ENCODE data around the gene NUBPL. TPM values are rescaled to one million over a fixed set of nuclear protein-coding genes. Genes with fewer than 3 reads are reported as not detected.

NUBPL gene
- total RNA-seq, 1 experiment from 2014 or later, result 5.7 TPM

DNA sequence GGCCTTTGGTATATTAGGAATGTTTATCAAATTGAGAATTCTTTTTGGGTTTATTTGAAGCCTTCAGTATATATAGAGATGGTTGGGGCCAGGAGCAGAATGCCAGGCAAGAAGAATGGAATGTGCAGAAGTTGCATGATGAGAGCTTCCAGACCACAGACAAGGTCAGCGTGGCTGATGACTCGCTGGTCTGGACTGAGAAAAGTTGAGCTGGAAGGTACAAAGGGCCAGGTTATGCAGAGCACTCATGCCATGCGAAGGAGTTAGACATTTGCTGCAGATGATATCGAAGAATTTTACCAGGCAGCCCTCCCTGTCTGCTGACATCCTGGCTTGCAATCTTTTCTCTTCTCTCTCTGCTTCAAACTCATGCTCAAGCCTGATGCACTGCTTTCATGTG lies 319.7 kb downstream of the NUBPL start:
- POLR2A ChIA-PET, result no interaction called here

DNA sequence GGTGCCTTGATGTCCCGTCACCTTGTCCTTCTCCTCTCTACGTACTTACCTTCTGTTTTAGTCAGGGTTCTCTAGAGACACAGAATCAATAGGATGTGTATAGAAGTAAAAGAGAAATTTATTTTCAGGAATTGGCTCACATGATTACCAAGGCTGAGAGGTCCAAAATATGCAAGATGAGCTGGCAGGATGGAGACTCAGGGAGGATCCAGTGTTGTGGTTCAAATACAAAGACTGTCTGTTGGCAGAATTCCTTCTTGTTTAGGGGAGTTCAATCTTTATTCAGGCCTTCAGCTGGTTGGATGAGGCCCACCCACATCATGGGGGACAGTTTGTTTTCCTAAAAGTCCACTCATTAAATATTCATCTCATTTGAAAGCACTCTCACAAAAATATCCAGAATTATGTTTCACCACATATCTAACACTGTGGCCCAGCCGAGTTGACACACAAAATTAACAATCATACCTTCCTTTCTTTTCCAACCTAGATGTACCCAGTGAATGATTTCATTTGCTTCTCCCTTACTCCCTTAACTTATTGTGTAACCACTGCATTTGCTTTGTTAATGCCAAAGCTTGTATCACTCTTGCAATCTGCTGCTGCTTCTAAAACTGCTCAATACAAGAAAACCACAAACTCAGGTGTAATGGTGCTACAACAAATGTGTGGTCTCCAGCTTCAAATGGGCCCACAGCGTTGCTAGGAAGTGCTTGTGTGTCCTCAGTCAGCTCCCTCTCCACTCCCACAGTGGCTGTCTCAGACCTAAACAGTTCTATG lies 320.5 kb downstream of the NUBPL start:
- intact Hi-C loops (cut with micrococcal nuclease; ENCODE audit: unreplicated experiment) (no loop called here), in situ Hi-C loops (cut with HindIII; ENCODE audit: low pct_unique_long_range_greater_than_20kb, low sequenced_read_pairs) (no loop called here)
- H3K4me3 ChIP-seq (ENCODE audit: low read depth in 2 of 2, low read length in 2 of 2), result no peak overlapping the region
- POLR2A ChIA-PET, result no interaction called here
- BruUV-seq (replicated peaks), result no TSS peak
- no peaks in the 10 kb centered on the region for H3K4me1 ChIP-seq (ENCODE audit: control insufficient read depth, insufficient read depth, low read length)
- no peaks in the 10 kb centered on the region for H3K27me3 ChIP-seq (ENCODE audit: control insufficient read depth, insufficient read depth, low read length)
- no peaks in the 10 kb centered on the region for H3K9me3 ChIP-seq (ENCODE audit: control insufficient read depth, insufficient read depth, low read depth, low read length)
- no peaks in the 10 kb centered on the region for H3K36me3 ChIP-seq (ENCODE audit: control insufficient read depth, insufficient read depth, low read length)
- no peak for ATAC-seq
- H3K27ac ChIP-seq (ENCODE audit: low read length), result no peak overlapping the region
- CTCF ChIA-PET, result no interaction called here
- DNase-seq (ENCODE audit: low read depth, low spot score), result no peak
- TF ChIP-seq TCF7L2 (IDR thresholded peaks at IDR 0.05; ENCODE audit: low read depth, low read length) (no peak), POLR2AphosphoS5 (IDR thresholded peaks at IDR 0.05; ENCODE audit: low read depth, low read length) (no peak), SIN3A (IDR thresholded peaks at IDR 0.05; ENCODE audit: borderline replicate concordance, insufficient read depth, low read depth, low read length) (no peak)
- TF ChIP-seq, protein P1, sequence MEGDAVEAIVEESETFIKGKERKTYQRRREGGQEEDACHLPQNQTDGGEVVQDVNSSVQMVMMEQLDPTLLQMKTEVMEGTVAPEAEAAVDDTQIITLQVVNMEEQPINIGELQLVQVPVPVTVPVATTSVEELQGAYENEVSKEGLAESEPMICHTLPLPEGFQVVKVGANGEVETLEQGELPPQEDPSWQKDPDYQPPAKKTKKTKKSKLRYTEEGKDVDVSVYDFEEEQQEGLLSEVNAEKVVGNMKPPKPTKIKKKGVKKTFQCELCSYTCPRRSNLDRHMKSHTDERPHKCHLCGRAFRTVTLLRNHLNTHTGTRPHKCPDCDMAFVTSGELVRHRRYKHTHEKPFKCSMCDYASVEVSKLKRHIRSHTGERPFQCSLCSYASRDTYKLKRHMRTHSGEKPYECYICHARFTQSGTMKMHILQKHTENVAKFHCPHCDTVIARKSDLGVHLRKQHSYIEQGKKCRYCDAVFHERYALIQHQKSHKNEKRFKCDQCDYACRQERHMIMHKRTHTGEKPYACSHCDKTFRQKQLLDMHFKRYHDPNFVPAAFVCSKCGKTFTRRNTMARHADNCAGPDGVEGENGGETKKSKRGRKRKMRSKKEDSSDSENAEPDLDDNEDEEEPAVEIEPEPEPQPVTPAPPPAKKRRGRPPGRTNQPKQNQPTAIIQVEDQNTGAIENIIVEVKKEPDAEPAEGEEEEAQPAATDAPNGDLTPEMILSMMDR (IDR thresholded peaks at IDR 0.05), result no peak
- TF ChIP-seq, protein P2, sequence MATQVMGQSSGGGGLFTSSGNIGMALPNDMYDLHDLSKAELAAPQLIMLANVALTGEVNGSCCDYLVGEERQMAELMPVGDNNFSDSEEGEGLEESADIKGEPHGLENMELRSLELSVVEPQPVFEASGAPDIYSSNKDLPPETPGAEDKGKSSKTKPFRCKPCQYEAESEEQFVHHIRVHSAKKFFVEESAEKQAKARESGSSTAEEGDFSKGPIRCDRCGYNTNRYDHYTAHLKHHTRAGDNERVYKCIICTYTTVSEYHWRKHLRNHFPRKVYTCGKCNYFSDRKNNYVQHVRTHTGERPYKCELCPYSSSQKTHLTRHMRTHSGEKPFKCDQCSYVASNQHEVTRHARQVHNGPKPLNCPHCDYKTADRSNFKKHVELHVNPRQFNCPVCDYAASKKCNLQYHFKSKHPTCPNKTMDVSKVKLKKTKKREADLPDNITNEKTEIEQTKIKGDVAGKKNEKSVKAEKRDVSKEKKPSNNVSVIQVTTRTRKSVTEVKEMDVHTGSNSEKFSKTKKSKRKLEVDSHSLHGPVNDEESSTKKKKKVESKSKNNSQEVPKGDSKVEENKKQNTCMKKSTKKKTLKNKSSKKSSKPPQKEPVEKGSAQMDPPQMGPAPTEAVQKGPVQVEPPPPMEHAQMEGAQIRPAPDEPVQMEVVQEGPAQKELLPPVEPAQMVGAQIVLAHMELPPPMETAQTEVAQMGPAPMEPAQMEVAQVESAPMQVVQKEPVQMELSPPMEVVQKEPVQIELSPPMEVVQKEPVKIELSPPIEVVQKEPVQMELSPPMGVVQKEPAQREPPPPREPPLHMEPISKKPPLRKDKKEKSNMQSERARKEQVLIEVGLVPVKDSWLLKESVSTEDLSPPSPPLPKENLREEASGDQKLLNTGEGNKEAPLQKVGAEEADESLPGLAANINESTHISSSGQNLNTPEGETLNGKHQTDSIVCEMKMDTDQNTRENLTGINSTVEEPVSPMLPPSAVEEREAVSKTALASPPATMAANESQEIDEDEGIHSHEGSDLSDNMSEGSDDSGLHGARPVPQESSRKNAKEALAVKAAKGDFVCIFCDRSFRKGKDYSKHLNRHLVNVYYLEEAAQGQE (IDR thresholded peaks at IDR 0.05; ENCODE audit: insufficient read depth in 1 of 2, low read depth in 2 of 2, low read length in 1 of 2), result no peak

More for the DNA sequence above, 319.7 kb downstream of the NUBPL start:
- H3K27ac ChIP-seq (ENCODE audit: low read length), result no peak overlapping the region
- intact Hi-C loops (cut with micrococcal nuclease; ENCODE audit: unreplicated experiment), result no loop called here
- DNase-seq (ENCODE audit: low read depth, low spot score), result no peak
- no peaks in the 10 kb centered on the region for H3K4me1 ChIP-seq (ENCODE audit: control insufficient read depth, insufficient read depth, low read length)
- CTCF ChIA-PET, result no interaction called here
- TF ChIP-seq SIN3A (IDR thresholded peaks at IDR 0.05; ENCODE audit: borderline replicate concordance, insufficient read depth, low read depth, low read length) (no peak), TCF7L2 (IDR thresholded peaks at IDR 0.05; ENCODE audit: low read depth, low read length) (no peak)
- in situ Hi-C loops (cut with HindIII; ENCODE audit: low pct_unique_long_range_greater_than_20kb, low sequenced_read_pairs), result no loop called here
- H3K4me3 ChIP-seq (ENCODE audit: low read depth in 2 of 2, low read length in 2 of 2), result no peak overlapping the region
- H3K36me3 ChIP-seq (ENCODE audit: control insufficient read depth, insufficient read depth, low read length), result no peaks in the 10 kb centered on the region
- no peaks in the 10 kb centered on the region for H3K9me3 ChIP-seq (ENCODE audit: control insufficient read depth, insufficient read depth, low read depth, low read length)
- no peaks in the 10 kb centered on the region for H3K27me3 ChIP-seq (ENCODE audit: control insufficient read depth, insufficient read depth, low read length)
- no TSS peak for BruUV-seq (replicated peaks)
- ATAC-seq, result no peak

DNA sequence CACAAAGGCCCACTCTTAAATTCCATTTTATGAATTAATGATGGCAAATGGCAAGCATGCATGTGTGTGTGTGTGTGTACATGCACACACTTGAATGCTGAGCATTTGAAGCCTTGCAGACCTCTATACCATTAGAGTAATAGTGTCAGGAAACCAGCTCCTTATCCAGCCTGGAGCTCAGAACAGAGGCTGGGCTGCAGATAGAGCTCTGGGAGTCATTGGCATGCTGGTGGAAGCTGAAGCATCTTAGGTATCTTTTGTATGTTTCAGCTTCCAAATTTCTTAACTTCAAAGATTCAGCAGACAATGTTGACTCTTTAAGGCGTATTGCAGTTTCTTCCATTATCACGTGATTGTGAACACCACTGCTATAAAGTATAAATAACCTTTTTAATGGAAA lies 323.0 kb downstream of the NUBPL start:
- no peak overlapping the region for H3K4me3 ChIP-seq (ENCODE audit: low read depth in 2 of 2, low read length in 2 of 2)
- H3K9me3 ChIP-seq (ENCODE audit: control insufficient read depth, insufficient read depth, low read depth, low read length), result no peaks in the 10 kb centered on the region
- in situ Hi-C loops (cut with HindIII; ENCODE audit: low pct_unique_long_range_greater_than_20kb, low sequenced_read_pairs) (no loop called here), intact Hi-C loops (cut with micrococcal nuclease; ENCODE audit: unreplicated experiment) (no loop called here)
- no peaks in the 10 kb centered on the region for H3K27me3 ChIP-seq (ENCODE audit: control insufficient read depth, insufficient read depth, low read length)
- H3K36me3 ChIP-seq (ENCODE audit: control insufficient read depth, insufficient read depth, low read length), result no peaks in the 10 kb centered on the region
- no TSS peak for BruUV-seq (replicated peaks)
- POLR2A ChIA-PET, result no interaction called here
- no peaks in the 10 kb centered on the region for H3K4me1 ChIP-seq (ENCODE audit: control insufficient read depth, insufficient read depth, low read length)
- no peak overlapping the region for H3K27ac ChIP-seq (ENCODE audit: low read length)
- DNase-seq (ENCODE audit: low read depth, low spot score) (no peak), ATAC-seq (no peak)
- CTCF ChIA-PET, result no interaction called here
- TF ChIP-seq POLR2AphosphoS5 (IDR thresholded peaks at IDR 0.05; ENCODE audit: low read depth, low read length) (no peak), TCF7L2 (IDR thresholded peaks at IDR 0.05; ENCODE audit: low read depth, low read length) (no peak), SIN3A (IDR thresholded peaks at IDR 0.05; ENCODE audit: borderline replicate concordance, insufficient read depth, low read depth, low read length) (no peak)
- TF ChIP-seq, protein P1 (IDR thresholded peaks at IDR 0.05), result no peak
- TF ChIP-seq, protein P2 (IDR thresholded peaks at IDR 0.05; ENCODE audit: insufficient read depth in 1 of 2, low read depth in 2 of 2, low read length in 1 of 2), result no peak
